ENCODE measurements around the gene EFNA5.

The EFNA5 gene

GRCh38 chr5:107544476-107544875, 126.3 kb downstream of the EFNA5 start:
- DNase-seq (ENCODE audit: low read depth): no peak

- no peak for DNase-seq (ENCODE audit: low read depth)
These were observed 126.9 kb downstream of the EFNA5 start for GRCh38 chr5:107543868-107544267.

GRCh38 chr5:107542831-107543231, 127.9 kb downstream of the EFNA5 start:
- DNase-seq (ENCODE audit: low read depth): no peak

DNA sequence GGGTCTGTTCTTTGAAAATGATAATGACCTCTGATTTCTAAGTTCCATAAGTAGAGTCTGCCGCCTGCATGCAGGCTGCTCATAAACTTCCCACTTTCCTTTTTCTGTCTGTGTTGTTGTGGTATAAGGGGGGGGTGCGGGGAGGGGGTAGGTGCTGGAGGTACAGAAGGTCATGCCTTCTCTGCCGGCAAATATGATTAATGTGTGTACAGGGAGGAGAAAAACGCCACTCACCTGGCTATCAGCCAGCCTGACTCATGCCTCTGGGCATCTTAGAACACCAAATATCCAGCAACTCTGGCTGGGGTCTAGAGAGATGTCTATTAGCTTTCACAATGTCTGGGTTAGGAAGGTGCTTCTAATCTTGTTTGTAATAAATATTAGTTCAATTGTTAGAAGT, 128.3 kb downstream of the EFNA5 start:
- no peak for DNase-seq (ENCODE audit: low read depth)

DNA sequence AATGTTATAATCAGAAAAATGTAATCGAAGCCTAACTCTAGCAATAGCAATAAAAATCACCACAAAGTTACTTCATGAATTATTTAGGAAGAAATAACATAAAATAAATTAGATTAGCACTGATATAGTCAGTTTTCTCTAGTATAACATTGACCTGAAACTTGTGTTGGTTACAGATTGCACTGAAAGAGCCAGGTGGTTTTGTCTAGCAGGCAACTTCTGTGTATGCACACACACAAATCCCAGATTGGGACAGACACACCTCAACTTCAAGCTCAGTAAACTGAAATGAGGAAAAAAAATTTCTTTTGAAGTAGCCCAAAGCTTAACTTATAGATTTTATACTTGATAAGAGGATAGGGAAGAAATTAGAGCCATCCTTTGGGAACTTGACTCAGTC, 129.3 kb downstream of the EFNA5 start:
- DNase-seq (ENCODE audit: low read depth): no peak

- DNase-seq (ENCODE audit: low read depth): no peak
These were observed 130.9 kb downstream of the EFNA5 start for GRCh38 chr5:107539726-107540330.

DNA sequence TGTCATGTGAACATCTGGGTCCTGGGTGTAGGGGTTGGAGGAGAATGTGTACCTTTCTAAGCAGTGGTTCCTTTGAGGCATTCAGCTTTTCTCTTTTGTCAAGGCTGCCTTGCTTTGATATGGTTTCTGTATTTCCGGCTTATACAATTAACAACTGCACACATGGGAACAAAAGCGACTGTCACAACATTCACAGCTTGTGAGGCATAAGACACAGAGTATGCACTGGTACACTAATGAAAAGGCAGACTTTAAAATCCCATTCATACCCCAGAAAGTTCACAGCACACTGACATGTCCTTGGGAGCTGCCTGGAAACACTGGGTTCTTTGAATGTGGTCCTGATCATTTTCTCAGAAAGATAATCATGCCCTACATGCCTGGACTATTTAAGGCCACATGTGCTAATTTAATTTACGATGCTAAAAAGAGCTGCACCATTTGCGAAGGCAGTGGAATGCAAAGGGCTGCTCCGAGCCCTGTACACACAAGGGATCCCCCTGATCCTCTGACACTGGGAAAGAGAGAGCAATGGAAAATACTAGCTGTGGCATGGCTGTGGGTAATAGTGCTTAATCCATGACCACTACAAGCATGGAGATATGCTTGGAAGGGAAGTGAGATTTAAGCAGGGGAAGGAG, 131.8 kb downstream of the EFNA5 start:
- no peak for DNase-seq (ENCODE audit: low read depth)

DNA sequence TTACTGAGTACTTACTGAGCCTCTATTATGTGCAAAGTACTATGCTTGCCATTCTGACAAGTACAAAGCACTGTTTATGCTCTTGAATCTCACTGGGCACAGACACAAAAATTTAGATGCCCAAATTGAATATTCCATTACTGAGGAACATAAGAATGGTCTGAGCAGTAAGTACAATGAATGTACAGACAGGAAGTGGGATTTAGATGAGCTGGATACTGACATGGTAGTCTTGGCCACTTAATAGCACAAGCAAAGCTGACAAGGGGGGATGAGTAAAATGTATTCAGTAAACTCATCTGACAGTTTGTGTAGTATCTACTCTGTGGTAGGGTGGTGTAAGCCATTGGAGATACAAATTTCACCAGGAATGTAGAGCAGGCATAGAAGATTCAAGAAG, 132.4 kb downstream of the EFNA5 start:
- DNase-seq (ENCODE audit: low read depth): no peak

DNA sequence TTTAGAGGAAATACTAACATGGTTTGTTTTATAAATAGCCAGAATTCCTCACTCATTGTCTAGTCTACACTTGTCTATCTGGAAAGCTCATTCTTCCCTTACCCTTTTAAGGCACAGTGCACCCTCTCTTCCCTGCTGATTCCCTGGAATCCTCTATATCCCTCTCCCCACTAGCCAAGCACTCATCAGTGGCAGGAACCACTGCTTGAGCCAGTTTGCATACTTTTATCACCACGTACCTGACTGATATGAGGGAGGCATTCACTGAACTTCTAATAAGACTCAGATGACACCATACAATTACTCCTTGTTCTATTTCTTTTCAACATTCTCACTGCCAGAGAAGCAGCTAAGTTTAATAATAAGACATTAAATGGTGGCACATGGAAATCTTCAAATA, 134.9 kb downstream of the EFNA5 start:
- DNase-seq (ENCODE audit: low read depth): no peak

GRCh38 chr5:107533910-107534876, 136.5 kb downstream of the EFNA5 start:
- DNase-seq (ENCODE audit: low read depth): no peak

DNA sequence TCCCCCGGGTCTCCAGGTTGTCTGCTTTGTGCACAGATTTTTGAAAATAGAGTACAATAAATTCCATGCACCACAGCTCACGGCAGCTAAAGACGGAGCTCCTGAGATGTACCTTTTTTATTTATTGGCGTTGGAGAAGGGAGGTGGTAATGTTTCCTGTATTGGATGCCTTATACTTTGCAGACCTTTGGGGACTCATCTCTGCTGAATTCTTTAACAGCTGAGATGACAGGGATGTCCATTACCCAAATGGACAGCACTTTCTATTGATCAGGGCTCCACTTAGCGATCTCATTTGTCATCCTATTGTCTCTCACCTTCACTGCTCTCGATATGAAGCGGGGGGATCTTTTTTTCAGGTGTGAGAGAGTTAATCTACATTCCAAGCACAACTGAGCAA, 137.8 kb downstream of the EFNA5 start:
- DNase-seq (ENCODE audit: low read depth): no peak

DNA sequence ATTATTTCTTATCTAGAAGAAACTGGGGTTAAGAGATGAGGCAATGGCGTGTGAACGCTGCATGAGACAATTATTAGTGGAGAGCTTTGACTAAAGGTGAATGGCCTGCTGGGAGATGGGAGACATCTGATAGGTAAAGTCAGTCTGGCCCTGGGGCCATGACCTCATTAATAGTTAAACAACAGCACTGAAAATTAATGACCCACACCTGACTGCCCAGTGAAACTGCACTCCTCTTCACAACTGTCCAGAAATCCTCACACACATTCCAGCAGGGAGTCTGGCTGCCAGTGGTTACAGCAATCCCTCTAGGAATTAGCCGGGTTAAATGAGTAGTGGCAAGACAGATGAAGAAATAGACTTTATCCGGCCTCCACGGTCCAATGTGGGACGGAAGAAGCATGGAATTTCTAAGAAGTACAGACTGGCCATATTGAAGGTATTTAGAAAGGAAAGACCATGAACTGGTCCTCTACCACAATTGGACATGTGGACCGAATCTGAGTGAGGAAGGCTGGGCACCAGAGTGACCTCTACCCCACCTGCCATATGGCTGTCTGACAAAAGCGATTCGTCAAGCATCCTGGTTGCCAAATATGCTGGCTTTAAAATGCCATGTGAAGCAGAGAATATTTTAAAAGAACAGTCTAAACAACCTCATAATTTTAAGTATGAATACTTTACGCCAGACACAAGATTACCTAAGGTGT, 138.4 kb downstream of the EFNA5 start:
- no peak for DNase-seq (ENCODE audit: low read depth)

DNA sequence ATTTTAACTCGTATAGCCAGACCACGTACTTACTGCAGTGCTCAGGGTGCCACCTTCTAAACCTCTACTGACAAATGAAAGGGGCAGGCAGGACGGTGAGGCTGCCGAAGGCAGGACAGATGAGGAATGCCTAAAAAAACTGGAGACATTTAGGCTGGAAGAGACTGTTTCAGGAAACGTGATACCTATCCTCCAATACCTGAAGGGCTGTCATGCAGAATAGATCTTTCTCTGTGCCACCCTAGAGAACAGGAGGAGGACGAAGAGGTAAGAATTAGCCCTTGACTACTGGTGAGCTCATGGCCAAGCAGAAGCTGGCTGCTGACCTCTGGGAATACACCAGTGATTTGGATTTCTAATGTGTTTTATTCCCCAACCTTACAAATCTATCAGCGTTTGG, 139.4 kb downstream of the EFNA5 start:
- DNase-seq (ENCODE audit: low read depth): no peak

DNA sequence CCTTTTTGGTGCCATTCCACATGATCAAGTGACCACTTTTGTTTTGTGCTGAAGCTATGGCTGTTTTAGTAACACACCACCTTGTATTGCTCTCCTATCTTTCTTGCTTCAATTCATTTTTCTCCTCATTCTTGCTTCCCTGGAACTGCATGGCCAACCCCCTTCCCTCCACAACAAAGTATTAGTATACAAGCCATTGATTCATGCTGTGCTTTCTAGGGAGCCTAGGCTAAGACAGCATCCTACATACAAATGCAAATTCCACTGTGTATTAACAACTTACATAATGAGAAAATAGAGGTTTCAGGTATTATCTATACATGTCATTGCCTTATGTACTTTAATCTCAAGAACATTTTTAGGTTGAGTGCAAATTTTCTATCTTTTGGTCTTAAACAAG, 141.1 kb downstream of the EFNA5 start:
- no peak for DNase-seq (ENCODE audit: low read depth)

- no peak for DNase-seq (ENCODE audit: low read depth)
These were observed 144.3 kb downstream of the EFNA5 start for GRCh38 chr5:107526270-107526937.

DNA sequence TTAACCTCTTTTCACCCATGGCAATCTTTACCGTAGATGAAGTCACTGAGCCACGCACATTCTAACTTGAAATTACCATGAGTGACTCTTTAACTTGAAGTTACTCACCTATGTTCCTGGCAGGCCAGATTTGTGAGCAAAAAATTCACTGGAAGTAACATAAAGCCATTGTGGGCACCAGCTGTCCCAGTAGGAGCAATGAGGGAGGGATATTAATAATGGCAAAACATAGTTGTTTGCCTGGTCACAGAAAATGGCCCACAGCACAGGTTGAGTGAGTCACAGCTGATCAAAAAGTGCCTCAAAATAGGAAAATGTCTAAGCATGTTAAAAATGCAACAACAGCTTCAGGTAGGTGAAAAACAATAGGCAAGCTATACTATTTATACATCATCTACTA, 146.6 kb downstream of the EFNA5 start:
- no peak for DNase-seq (ENCODE audit: low read depth)

- DNase-seq (ENCODE audit: low read depth): no peak
These were observed 147.6 kb downstream of the EFNA5 start for GRCh38 chr5:107523029-107523680.

- no peak for DNase-seq (ENCODE audit: low read depth)
These were observed 148.3 kb downstream of the EFNA5 start for GRCh38 chr5:107522456-107522855.

- no peak for DNase-seq (ENCODE audit: low read depth)
These were observed 150.8 kb downstream of the EFNA5 start for GRCh38 chr5:107519900-107520354.

DNA sequence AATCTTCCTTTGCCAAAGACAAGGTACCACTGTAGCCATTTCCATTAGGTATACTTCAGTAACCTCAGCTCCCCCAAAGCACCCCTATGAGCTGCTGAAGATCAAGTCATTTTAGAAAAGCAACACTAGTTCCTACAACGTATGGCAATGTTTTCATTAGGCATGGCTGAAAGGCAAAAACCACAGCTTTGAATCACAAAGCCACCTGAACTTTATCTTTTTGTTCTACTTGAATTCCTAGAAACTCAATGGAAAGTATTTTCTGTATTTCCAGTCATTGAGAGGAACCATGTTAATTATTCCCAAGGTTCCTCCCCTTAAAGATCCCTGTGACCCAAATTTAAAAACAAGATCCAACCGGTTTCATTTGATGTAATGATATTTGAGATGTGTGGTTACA, 152.1 kb downstream of the EFNA5 start:
- DNase-seq (ENCODE audit: low read depth): no peak

DNA sequence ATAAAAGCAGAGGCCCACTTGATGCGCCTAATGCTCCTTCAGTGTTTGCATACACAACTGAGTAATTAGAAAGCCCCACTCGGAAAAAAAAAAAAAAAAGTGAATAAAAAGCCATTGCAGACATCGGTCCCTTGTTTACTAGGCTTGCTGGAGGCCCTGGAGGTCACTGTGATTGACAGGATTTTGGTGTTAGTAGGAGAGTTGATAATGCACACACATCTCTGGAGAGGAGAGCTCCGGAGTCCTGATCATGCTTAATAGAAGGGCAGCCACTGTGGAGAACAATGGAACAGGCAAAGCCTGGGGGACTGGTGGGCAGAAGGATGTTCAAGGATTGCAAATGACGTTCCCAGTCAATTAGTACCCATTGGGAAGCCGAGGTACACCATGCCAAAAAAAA, 152.5 kb downstream of the EFNA5 start:
- DNase-seq (ENCODE audit: low read depth): no peak
